SK-N-SH (cell line): Measurements from ENCODE around the gene PRKCB. TPM values are rescaled to one million over a fixed set of nuclear protein-coding genes. Genes with fewer than 3 reads are reported as not detected.

ENCODE experiments used
- CTCF ChIA-PET: fragments of 300-600, 350-600 bp; formaldehyde crosslinking; extraction: SDS; loops from one replicate; lab custom pipeline; 2021; lab: Yijun Ruan, JAX
- POLR2A ChIA-PET: fragments of 350-600 bp; sonication (Branson Sonifier 250); formaldehyde crosslinking; extraction: SDS; loops from one replicate; lab custom pipeline; 2020; ENCODE audit warnings: antibody characterized with exemption, inconsistent platforms; lab: Yijun Ruan, JAX
- DNase-seq: peaks from one replicate; pipeline ENCODE4 v3.0.0; 2012
- H2AFZ ChIP-seq: fragments of 200-600 bp; sonication (generic); 2 replicates; pipeline ENCODE4 v1.8.1; 2016; ENCODE audit warnings: antibody characterized with exemption, mild to moderate bottlenecking, low read depth
- H3F3A ChIP-seq: fragments of 200-600 bp; sonication (generic); replicated peaks from 2 replicates; pipeline ENCODE3; 2016; ENCODE audit warnings: antibody characterized with exemption, mild to moderate bottlenecking; ENCODE audit not compliant: insufficient read depth
- H3K27ac ChIP-seq, 2 experiments: fragments of 200-500 bp in 1 of 2; fragments of 200-600 bp in 1 of 2; sonication (Bioruptor generic) in 1 of 2; sonication (generic), shearing (Covaris generic) in 1 of 2; 2 replicates each; pipeline versions ENCODE4 v1.5.1 to v1.6.1; 2014 to 2016; ENCODE audit warnings: low read depth in 2 of 2, inconsistent platforms in 1 of 2, low read length in 1 of 2, mild to moderate bottlenecking in 1 of 2, mixed read lengths in 1 of 2
- H3K27me3 ChIP-seq: fragments of 200-600 bp; sonication (generic), shearing (Covaris generic); 2 replicates; pipeline ENCODE4 v1.6.1; 2016; ENCODE audit warnings: mixed run types; ENCODE audit not compliant: insufficient read depth
- H3K36me3 ChIP-seq, 2 experiments: fragments of 200-500 bp in 1 of 2; fragments of 200-600 bp in 1 of 2; sonication (Bioruptor generic) in 1 of 2; sonication (generic) in 1 of 2; replicated peaks in 1 of 2; 2 replicates each; pipeline versions ENCODE3 to v1.5.1; 2014 to 2016; ENCODE audit warnings: low read length in 1 of 2, mild to moderate bottlenecking in 1 of 2; ENCODE audit not compliant: insufficient read depth in 2 of 2, control insufficient read depth in 1 of 2
- H3K4me1 ChIP-seq, 2 experiments: fragments of 200-500 bp in 1 of 2; fragments of 200-600 bp in 1 of 2; sonication (Bioruptor generic) in 1 of 2; sonication (generic), shearing (Covaris generic) in 1 of 2; 2 replicates each; pipeline versions ENCODE4 v1.5.1 to v1.6.1; 2014 to 2016; ENCODE audit warnings: low read depth in 1 of 2, low read length in 1 of 2, mixed run types in 1 of 2; ENCODE audit not compliant: insufficient read depth in 2 of 2, control insufficient read depth in 1 of 2
- H3K4me2 ChIP-seq: fragments of 200-600 bp; sonication (generic), shearing (Covaris generic); 2 replicates; pipeline ENCODE4 v1.6.1; 2017; ENCODE audit warnings: mixed run types
- H3K4me3 ChIP-seq, 2 experiments: fragments of 200-500 bp in 1 of 2; fragments of 200-600 bp in 1 of 2; sonication (Bioruptor generic) in 1 of 2; sonication (generic), shearing (Covaris generic) in 1 of 2; 2 replicates each; pipeline versions ENCODE4 v1.5.1 to v1.8.1; 2014 to 2016; ENCODE audit warnings: low read depth in 2 of 2, inconsistent platforms in 1 of 2, low read length in 1 of 2, mild to moderate bottlenecking in 1 of 2, mixed read lengths in 1 of 2, moderate library complexity in 1 of 2
- H3K79me2 ChIP-seq: fragments of 200-600 bp; sonication (generic); 2 replicates; pipeline ENCODE4 v1.8.1; 2017; ENCODE audit warnings: mild to moderate bottlenecking; ENCODE audit not compliant: insufficient read depth
- H3K9ac ChIP-seq: fragments of 200-600 bp; sonication (generic); 2 replicates; pipeline ENCODE4 v1.6.1; 2017; ENCODE audit warnings: mixed run types
- H3K9me2 ChIP-seq: fragments of 200-600 bp; sonication (generic); 2 replicates; pipeline ENCODE4 v1.6.1; 2017; ENCODE audit warnings: mixed run types
- H3K9me3 ChIP-seq: fragments of 200-600 bp; sonication (generic); 2 replicates; pipeline ENCODE4 v1.6.1; 2017; ENCODE audit warnings: mixed run types, mild to moderate bottlenecking, moderate library complexity
- H4K20me1 ChIP-seq: fragments of 200-600 bp; sonication (generic); 2 replicates; pipeline ENCODE4 v1.6.1; 2017; ENCODE audit warnings: mild to moderate bottlenecking, mixed run types; ENCODE audit not compliant: insufficient read depth
- CHD2 ChIP-seq: fragments of 150-350 bp; IDR thresholded peaks from 2 replicates; pipeline ENCODE4 v1.6.1; 2018; ENCODE audit warnings: low read length; ENCODE audit not compliant: partially characterized antibody
- EZH2phosphoT487 ChIP-seq: fragments of 200-600 bp; sonication (generic); IDR thresholded peaks from 2 replicates; pipeline ENCODE4 v1.6.1; 2017; ENCODE audit warnings: low read depth, mixed run types, mild to moderate bottlenecking, antibody characterized with exemption, moderate library complexity, borderline replicate concordance
- FOXJ3 ChIP-seq: sonication (generic); formaldehyde crosslinking; IDR thresholded peaks from 2 replicates; pipeline ENCODE4 v1.5.1; 2020; ENCODE audit warnings: mild to moderate bottlenecking, missing genetic modification reagents
- FOXM1 ChIP-seq: IDR thresholded peaks from 2 replicates; pipeline ENCODE4 v1.4.0; 2012; ENCODE audit warnings: low read depth, mild to moderate bottlenecking
- GABPA ChIP-seq: IDR thresholded peaks from 2 replicates; pipeline ENCODE4 v1.4.0; 2012; ENCODE audit warnings: low read depth, mild to moderate bottlenecking
- GATA2 ChIP-seq: sonication (generic); formaldehyde crosslinking; IDR thresholded peaks from 2 replicates; pipeline ENCODE4 v1.5.0; 2020; ENCODE audit warnings: mild to moderate bottlenecking, missing genetic modification reagents
- MEF2A ChIP-seq: IDR thresholded peaks from 2 replicates; pipeline ENCODE4 v1.4.0; 2012; ENCODE audit warnings: low read depth, borderline replicate concordance
- NFIC ChIP-seq: IDR thresholded peaks from 2 replicates; pipeline ENCODE4 v1.4.0; 2012; ENCODE audit warnings: borderline replicate concordance
- RCOR1 ChIP-seq: fragments of 150-350 bp; IDR thresholded peaks from 2 replicates; pipeline ENCODE4 v1.6.1; 2017; ENCODE audit warnings: antibody characterized with exemption, low read length
- SIN3A ChIP-seq: IDR thresholded peaks from 2 replicates; pipeline ENCODE4 v1.6.1; 2012; ENCODE audit warnings: low read depth, mild to moderate bottlenecking, low read length, moderate library complexity, borderline replicate concordance
- SMC3 ChIP-seq: IDR thresholded peaks from 2 replicates; pipeline ENCODE4 v1.6.1; 2012; ENCODE audit warnings: low read depth, low read length, improper control_type of control experiment
- TAF1 ChIP-seq: IDR thresholded peaks from 2 replicates; pipeline ENCODE4 v1.6.1; 2012; ENCODE audit warnings: low read depth, mild to moderate bottlenecking, low read length, moderate library complexity, borderline replicate concordance
- TCF12 ChIP-seq: IDR thresholded peaks from 2 replicates; pipeline ENCODE4 v1.4.0; 2012
- TEAD4 ChIP-seq: IDR thresholded peaks from 2 replicates; pipeline ENCODE4 v1.4.0; 2012; ENCODE audit warnings: mild to moderate bottlenecking, borderline replicate concordance; ENCODE audit not compliant: insufficient read depth
- WGBS: methylation state at CpG from one replicate; pipeline ENCODE4 v1.1.6; 2017; ENCODE audit warnings: low lambda C conversion rate; 5-methylcytosine and 5-hydroxymethylcytosine counted together
- polyA plus RNA-seq, 3 experiments: library from polyadenylated mRNA; depleted of rRNA; stranded (reverse); fragments of >200 nt; gene quantifications; 2 replicates each; pipeline ENCODE4 v1.2.3, GENCODE V29; 2012
- TF ChIP-seq, protein P1 (sequence below): fragments of 200-600 bp; sonication (generic); IDR thresholded peaks from 2 replicates; pipeline ENCODE4 v1.6.1; 2017; ENCODE audit warnings: antibody characterized with exemption, mild to moderate bottlenecking, moderate library complexity
- TF ChIP-seq, protein P2 (sequence below): IDR thresholded peaks from 2 replicates; pipeline ENCODE4 v1.6.1; 2012; ENCODE audit warnings: mild to moderate bottlenecking, low read depth, low read length, moderate library complexity
- TF ChIP-seq, protein P3 (sequence below): IDR thresholded peaks from 2 replicates; pipeline ENCODE4 v1.4.0; 2012; ENCODE audit warnings: low read depth
- TF ChIP-seq, protein P4 (sequence below): IDR thresholded peaks from 2 replicates; pipeline ENCODE4 v1.4.0; 2012; ENCODE audit warnings: low read depth, borderline replicate concordance

Gene PRKCB
- polyA plus RNA-seq, 1 of the 3 experiments (the other 2 are of a cell fraction) = 0.12 TPM

- H2AFZ ChIP-seq = no peak overlapping the region
- H3K4me3 ChIP-seq = no peak overlapping the region
- H3K9me2 ChIP-seq = no peaks in the 10 kb centered on the region
- no peaks in the 10 kb centered on the region for H3K9me3 ChIP-seq
- no peaks in the 10 kb centered on the region for H4K20me1 ChIP-seq
- H3K36me3 ChIP-seq = no peaks in the 10 kb centered on the region
- no peaks in the 10 kb centered on the region for H3K79me2 ChIP-seq
- POLR2A ChIA-PET = no interaction called here
- no peaks in the 10 kb centered on the region; a peak in 1 of 4 replicates for H3K4me1 ChIP-seq
- no peak overlapping the region for H3K4me2 ChIP-seq
- H3K27ac ChIP-seq = no peak overlapping the region
- CTCF ChIA-PET = interaction anchor here (0.8 to 1.3 kb wide), 3 partner anchors 12 to 62 kb away, joined by 3 to 5 read pairs (median 3); no protein-coding TSS in a partner anchor
- no peaks in the 10 kb centered on the region for H3F3A ChIP-seq
- 46% methylated on average over 5 of the region's 5 CpGs for WGBS
- H3K9ac ChIP-seq = no peak overlapping the region
- DNase-seq = no peak
- no peaks in the 10 kb centered on the region for H3K27me3 ChIP-seq
- TF ChIP-seq SIN3A = no peak
- no peak for TF ChIP-seq GATA2 (CRISPR knock-in tag)
- no peak for TF ChIP-seq EZH2phosphoT487
- TF ChIP-seq NFIC = no peak
- no peak for TF ChIP-seq TCF12
- TF ChIP-seq, protein P1, sequence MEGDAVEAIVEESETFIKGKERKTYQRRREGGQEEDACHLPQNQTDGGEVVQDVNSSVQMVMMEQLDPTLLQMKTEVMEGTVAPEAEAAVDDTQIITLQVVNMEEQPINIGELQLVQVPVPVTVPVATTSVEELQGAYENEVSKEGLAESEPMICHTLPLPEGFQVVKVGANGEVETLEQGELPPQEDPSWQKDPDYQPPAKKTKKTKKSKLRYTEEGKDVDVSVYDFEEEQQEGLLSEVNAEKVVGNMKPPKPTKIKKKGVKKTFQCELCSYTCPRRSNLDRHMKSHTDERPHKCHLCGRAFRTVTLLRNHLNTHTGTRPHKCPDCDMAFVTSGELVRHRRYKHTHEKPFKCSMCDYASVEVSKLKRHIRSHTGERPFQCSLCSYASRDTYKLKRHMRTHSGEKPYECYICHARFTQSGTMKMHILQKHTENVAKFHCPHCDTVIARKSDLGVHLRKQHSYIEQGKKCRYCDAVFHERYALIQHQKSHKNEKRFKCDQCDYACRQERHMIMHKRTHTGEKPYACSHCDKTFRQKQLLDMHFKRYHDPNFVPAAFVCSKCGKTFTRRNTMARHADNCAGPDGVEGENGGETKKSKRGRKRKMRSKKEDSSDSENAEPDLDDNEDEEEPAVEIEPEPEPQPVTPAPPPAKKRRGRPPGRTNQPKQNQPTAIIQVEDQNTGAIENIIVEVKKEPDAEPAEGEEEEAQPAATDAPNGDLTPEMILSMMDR = no peak
- no peak for TF ChIP-seq CHD2
- TF ChIP-seq, protein P2, sequence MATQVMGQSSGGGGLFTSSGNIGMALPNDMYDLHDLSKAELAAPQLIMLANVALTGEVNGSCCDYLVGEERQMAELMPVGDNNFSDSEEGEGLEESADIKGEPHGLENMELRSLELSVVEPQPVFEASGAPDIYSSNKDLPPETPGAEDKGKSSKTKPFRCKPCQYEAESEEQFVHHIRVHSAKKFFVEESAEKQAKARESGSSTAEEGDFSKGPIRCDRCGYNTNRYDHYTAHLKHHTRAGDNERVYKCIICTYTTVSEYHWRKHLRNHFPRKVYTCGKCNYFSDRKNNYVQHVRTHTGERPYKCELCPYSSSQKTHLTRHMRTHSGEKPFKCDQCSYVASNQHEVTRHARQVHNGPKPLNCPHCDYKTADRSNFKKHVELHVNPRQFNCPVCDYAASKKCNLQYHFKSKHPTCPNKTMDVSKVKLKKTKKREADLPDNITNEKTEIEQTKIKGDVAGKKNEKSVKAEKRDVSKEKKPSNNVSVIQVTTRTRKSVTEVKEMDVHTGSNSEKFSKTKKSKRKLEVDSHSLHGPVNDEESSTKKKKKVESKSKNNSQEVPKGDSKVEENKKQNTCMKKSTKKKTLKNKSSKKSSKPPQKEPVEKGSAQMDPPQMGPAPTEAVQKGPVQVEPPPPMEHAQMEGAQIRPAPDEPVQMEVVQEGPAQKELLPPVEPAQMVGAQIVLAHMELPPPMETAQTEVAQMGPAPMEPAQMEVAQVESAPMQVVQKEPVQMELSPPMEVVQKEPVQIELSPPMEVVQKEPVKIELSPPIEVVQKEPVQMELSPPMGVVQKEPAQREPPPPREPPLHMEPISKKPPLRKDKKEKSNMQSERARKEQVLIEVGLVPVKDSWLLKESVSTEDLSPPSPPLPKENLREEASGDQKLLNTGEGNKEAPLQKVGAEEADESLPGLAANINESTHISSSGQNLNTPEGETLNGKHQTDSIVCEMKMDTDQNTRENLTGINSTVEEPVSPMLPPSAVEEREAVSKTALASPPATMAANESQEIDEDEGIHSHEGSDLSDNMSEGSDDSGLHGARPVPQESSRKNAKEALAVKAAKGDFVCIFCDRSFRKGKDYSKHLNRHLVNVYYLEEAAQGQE = no peak
- TF ChIP-seq RCOR1 = no peak
- TF ChIP-seq, protein P3, sequence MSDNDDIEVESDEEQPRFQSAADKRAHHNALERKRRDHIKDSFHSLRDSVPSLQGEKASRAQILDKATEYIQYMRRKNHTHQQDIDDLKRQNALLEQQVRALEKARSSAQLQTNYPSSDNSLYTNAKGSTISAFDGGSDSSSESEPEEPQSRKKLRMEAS = no peak
- TF ChIP-seq, protein P4, sequence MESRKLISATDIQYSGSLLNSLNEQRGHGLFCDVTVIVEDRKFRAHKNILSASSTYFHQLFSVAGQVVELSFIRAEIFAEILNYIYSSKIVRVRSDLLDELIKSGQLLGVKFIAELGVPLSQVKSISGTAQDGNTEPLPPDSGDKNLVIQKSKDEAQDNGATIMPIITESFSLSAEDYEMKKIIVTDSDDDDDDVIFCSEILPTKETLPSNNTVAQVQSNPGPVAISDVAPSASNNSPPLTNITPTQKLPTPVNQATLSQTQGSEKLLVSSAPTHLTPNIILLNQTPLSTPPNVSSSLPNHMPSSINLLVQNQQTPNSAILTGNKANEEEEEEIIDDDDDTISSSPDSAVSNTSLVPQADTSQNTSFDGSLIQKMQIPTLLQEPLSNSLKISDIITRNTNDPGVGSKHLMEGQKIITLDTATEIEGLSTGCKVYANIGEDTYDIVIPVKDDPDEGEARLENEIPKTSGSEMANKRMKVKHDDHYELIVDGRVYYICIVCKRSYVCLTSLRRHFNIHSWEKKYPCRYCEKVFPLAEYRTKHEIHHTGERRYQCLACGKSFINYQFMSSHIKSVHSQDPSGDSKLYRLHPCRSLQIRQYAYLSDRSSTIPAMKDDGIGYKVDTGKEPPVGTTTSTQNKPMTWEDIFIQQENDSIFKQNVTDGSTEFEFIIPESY = no peak
- no peak for TF ChIP-seq SMC3
- no peak for TF ChIP-seq FOXM1
- no peak for TF ChIP-seq GABPA
- no peak for TF ChIP-seq MEF2A
- TF ChIP-seq TEAD4 = no peak
- no peak for TF ChIP-seq TAF1
- no peak for TF ChIP-seq FOXJ3
Observed at GRCh38 chr16:23952971-23953300, 117.2 kb downstream of the PRKCB start.
